HG03457 (cell line): ENCODE data around the gene AKAP9.
"Not testable (repeated sequence)": the region's sequence is repeated elsewhere in the genome, so short reads cannot be mapped to it uniquely, and the experiment has no call there.

ENCODE experiments used
- ATAC-seq: cut with Tn5 transposase; IDR thresholded peaks from one replicate; pipeline ENCODE4 v1.9.1; 2021; ENCODE audit warnings: moderate number of reproducible peaks; ENCODE audit not compliant: unreplicated experiment

Gene AKAP9

GRCh38 chr7:91999631-92000565, 59.2 kb downstream of the AKAP9 start:
- ATAC-seq, result no peak

- no peak for ATAC-seq
These were observed 62.1 kb downstream of the AKAP9 start for GRCh38 chr7:92002720-92003119.

DNA sequence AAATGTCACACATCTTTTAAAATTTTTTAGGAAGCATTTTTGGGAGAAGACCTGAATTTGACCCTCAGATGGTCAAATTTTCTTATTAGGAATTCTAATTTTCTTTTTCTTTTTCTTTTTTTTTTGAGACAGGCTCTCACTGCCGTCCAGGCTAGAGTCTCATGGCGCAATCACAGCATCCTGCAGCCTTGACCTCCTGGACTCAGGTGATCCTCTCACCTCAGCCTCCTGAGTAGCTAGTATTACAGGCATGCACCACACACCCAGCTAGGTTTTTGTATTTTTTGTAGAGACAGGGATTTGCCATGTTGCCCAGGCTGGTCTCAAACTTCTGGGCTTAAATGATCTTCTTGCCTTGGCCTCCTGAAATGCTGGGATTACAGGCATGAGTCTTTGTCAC, 65.4 kb downstream of the AKAP9 start:
- ATAC-seq, result no peak

GRCh38 chr7:92010215-92010614, 69.6 kb downstream of the AKAP9 start:
- no peak for ATAC-seq

DNA sequence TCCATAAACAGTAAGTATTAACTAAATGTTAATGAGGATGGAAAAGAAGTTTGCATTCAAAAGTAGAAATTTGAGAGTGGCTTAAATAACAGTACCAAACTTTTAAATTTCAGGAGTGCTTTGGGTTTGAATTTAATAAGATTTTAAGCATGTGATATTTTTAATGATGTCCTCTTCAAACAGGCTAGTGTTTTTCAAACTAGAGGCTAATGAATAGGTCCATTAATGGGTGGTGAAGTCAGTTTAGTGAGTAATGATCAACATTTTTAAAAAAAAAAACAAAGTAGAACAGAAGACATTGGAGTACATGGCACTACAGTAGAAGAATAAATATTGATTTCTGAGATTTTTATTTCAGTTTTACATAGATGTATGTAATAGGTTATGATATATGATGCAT, 72.9 kb downstream of the AKAP9 start:
- ATAC-seq, result no peak

DNA sequence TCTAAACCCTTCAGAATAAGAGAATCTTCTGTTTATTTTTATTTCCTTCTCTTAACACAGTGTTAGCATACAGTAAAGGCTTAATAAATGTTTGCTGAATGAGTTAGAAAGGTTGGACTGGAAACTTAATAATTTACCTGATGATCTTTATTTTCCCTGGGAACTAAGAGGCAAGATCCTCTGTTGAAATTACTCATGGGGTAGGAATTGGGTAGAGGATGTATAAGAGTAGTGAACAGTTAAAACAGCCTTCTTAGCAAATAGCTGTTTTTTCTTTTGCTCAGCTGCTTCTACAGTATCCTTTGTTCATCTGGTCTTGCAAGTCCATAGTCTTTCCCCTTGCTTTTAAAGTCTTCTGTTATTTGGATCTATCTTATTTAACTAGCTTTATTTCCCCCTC, 80.0 kb downstream of the AKAP9 start:
- ATAC-seq, result no peak

- no peak for ATAC-seq
These were observed 84.6 kb downstream of the AKAP9 start for GRCh38 chr7:92025260-92025659.

GRCh38 chr7:92026635-92027034, 86.0 kb downstream of the AKAP9 start:
- not testable (repeated sequence) for ATAC-seq

GRCh38 chr7:92027128-92027527, 86.5 kb downstream of the AKAP9 start:
- not testable (repeated sequence) for ATAC-seq

GRCh38 chr7:92028226-92028625, 87.6 kb downstream of the AKAP9 start:
- no peak for ATAC-seq

DNA sequence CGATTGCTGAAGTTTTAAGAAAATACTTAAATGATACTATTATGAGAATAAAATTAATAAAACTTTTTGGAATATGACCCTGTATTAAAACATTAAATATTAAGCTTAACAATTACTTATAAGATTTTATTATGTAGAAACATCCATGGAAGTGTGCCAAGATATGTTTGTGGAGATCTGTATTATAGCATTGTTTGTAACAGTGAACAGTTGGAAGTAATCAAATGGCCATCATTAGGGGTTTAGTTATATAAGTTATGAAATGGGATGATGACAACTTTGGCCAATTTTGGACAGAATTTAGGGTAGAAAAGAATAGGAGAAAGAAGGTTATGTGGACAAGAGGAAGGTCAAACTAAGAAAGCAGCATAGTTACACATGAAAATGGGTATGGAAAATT, 88.0 kb downstream of the AKAP9 start:
- no peak for ATAC-seq

DNA sequence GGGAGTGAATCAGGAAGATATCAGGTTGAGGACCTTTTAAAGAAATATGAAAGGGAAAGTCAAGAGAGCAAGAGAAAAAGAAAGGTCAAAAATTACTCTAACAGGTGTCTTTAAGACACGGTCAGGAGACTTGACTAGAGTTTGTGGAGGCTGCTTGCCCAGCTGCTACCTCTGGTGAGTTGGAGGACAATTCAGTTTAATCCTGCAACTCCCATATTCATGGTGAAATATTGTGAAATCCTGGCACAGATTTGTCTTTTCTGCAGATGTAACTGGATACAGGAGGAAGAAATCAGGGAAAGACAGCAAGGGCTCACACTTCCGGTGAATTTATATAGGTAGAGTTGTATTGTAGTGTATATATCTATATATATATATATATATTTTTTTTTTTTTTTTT, 93.5 kb downstream of the AKAP9 start:
- no peak for ATAC-seq

- no peak for ATAC-seq
These were observed 94.9 kb downstream of the AKAP9 start for GRCh38 chr7:92035576-92035975.

- ATAC-seq, result no peak
These were observed 99.2 kb downstream of the AKAP9 start for GRCh38 chr7:92039900-92040299.

- ATAC-seq, result no peak
These were observed 101.5 kb downstream of the AKAP9 start for GRCh38 chr7:92042056-92042737.

GRCh38 chr7:92043098-92043497, 102.4 kb downstream of the AKAP9 start:
- ATAC-seq, result no peak

GRCh38 chr7:92043637-92044036, 103.0 kb downstream of the AKAP9 start:
- ATAC-seq, result no peak

DNA sequence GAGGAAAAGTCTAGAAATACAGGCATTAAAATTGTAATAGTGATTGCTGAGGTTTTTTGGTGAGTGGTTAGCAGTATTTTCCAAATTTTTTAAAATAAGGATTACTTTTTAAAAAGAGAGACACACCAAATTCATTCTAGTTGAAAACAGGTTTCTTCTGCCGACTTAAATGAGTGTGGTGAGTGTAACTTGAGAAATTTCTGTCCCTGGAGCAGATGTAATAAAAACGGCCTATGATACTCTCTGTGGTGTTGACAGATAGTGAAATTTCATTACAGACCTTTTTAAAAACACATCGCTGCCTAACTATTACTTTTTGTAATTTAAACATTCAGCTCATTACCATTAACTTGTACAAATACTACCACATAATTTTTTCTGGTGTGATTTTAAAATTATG, 103.5 kb downstream of the AKAP9 start:
- ATAC-seq, result no peak

DNA sequence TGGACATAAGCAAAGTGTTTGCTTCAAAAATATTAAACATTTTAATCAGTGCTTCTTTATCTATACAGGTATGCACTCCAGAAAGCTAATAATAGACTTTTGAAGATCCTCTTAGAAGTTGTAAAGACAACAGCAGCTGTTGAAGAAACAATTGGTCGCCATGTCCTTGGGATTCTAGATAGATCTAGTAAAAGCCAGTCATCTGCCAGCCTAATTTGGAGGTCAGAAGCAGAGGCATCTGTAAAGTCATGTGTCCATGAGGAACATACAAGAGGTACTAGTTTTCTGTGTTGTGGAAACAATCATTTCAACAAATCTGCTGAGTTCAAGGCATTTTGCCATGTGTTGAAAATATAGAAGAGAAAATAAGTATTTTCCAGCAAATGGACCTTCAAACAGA, 104.3 kb downstream of the AKAP9 start:
- no peak for ATAC-seq

DNA sequence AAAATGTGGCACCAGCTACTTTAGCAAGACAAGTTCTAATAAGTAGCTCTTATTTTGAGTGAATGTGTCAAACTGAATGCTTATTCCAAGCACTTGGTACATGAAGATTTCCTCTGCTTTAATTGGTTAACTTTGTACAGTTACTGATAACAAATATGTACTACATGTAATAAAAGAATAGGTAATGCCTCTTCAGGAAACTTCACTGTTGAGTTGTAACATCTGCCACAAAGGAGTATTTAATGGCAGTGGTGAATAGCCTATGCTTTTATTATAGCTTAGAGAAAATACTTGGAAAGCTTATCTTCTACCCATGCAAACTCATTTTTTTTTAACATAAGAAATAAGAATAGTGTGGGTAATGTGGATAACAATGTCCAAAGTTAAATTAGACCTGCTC, 111.0 kb downstream of the AKAP9 start:
- no peak for ATAC-seq

DNA sequence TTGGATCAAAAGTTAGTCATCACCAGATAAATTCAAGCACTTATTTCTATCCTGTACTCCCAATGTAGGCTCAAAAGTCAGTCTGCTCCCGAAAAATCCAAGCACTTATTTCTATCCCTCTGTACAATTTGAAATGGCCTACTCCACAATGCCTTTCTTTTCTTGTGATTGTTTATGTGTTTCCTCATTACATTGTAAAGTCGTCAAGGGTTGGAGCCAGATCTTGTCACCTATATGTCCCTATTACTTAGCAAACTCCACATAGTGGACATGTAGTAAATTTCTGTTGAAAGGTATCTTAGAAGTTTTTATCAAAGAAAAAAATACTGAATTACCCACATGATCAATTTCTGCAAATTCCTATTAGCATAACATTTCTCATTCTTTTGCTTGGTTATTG, 111.5 kb downstream of the AKAP9 start:
- no peak for ATAC-seq

DNA sequence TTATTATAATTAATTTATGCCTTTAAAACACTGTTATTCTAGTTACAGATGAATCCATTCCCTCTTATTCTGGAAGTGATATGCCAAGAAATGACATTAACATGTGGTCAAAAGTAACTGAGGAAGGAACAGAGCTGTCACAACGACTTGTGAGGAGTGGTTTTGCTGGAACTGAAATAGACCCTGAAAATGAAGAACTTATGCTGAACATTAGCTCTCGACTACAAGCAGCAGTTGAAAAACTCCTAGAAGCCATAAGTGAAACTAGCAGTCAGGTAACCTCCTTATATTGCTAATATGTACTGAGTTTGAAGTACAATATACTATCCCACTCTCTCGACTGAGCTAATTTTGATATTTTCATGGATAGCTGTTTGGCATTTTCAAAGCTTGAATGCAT, 112.0 kb downstream of the AKAP9 start:
- ATAC-seq, result no peak
